ENCODE measurements around the gene RPS16. TPM values are rescaled to one million over a fixed set of nuclear protein-coding genes. Genes with fewer than 3 reads are reported as not detected.

RPS16 gene
- total and polyA plus RNA-seq, 9 of the 15 experiments (the other 6 are each of a cell fraction or from before 2014, with no cell fraction given) = 82.6 to 3,671 (median 2,204) TPM

DNA sequence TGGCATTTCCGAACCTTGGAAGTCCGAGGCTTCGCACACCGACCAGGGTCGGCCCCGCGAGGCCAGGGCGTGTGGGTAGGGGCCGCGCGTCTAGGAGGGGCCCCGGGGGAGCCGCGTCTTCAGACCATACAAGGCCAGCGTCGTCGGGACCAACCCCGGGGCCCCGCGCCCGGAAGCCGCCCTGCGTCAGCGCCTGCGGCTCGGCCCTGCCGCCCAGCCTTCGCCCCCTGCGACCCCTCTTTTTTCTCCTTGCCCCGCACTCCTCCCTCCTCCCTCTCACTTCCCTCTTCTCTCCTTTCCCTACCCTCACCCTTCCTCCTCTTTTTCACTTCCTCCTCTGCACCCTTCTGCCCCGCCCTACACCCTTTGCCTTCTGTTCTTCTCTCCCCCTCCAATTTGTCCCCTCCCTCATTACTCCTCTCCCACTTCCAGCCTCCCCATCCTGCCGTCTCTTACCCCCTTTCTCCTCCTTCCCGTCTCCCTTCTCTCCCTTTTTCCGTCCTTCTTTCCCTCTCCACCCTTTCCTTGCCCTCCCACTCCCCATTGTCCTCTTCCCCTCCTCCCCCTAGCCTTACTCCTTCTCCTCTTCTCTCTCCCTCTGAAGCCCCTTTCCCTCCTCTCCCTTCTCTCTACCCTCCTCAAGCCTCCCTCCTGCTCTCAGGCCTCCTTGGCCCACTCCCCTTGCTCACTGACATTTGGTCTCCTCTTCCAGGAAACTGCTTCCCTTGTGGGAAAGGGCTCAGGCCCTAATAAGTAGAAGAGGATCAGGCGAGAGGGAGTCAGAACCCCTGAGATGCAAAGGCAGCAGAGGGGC lies 25.5 kb downstream of the RPS16 start (continued):
- TF ChIP-seq, protein P1, sequence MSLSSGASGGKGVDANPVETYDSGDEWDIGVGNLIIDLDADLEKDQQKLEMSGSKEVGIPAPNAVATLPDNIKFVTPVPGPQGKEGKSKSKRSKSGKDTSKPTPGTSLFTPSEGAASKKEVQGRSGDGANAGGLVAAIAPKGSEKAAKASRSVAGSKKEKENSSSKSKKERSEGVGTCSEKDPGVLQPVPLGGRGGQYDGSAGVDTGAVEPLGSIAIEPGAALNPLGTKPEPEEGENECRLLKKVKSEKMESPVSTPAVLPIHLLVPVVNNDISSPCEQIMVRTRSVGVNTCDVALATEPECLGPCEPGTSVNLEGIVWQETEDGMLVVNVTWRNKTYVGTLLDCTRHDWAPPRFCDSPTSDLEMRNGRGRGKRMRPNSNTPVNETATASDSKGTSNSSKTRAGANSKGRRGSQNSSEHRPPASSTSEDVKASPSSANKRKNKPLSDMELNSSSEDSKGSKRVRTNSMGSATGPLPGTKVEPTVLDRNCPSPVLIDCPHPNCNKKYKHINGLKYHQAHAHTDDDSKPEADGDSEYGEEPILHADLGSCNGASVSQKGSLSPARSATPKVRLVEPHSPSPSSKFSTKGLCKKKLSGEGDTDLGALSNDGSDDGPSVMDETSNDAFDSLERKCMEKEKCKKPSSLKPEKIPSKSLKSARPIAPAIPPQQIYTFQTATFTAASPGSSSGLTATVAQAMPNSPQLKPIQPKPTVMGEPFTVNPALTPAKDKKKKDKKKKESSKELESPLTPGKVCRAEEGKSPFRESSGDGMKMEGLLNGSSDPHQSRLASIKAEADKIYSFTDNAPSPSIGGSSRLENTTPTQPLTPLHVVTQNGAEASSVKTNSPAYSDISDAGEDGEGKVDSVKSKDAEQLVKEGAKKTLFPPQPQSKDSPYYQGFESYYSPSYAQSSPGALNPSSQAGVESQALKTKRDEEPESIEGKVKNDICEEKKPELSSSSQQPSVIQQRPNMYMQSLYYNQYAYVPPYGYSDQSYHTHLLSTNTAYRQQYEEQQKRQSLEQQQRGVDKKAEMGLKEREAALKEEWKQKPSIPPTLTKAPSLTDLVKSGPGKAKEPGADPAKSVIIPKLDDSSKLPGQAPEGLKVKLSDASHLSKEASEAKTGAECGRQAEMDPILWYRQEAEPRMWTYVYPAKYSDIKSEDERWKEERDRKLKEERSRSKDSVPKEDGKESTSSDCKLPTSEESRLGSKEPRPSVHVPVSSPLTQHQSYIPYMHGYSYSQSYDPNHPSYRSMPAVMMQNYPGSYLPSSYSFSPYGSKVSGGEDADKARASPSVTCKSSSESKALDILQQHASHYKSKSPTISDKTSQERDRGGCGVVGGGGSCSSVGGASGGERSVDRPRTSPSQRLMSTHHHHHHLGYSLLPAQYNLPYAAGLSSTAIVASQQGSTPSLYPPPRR (CRISPR knock-in tag; IDR thresholded peaks at IDR 0.05; ENCODE audit: borderline replicate concordance) = no peak
- 0 out of 4 replicates have a peak, but pooled peaks of 1 of the 2 experiments have one; percentile 17 for TF ChIP-seq FOXA3 (CRISPR knock-in tag; conservative IDR thresholded peaks at IDR 0.05 in 1 of 2, IDR thresholded peaks at IDR 0.05 in 1 of 2)
- no peak for TF ChIP-seq GTF2F1 (IDR thresholded peaks at IDR 0.05; ENCODE audit: low read depth, low read length)
- 0 out of 2 replicates have a peak, but pooled peaks have one; percentile 47 for TF ChIP-seq ZNF175 (CRISPR knock-in tag; IDR thresholded peaks at IDR 0.05; ENCODE audit: low read depth)
- no peak; the same call in 1 of the 2 replicates for TF ChIP-seq POLR2AphosphoS5 (IDR thresholded peaks at IDR 0.05; ENCODE audit: control insufficient read depth, insufficient read depth, low read depth, low read length)
- TF ChIP-seq SRSF1 (IDR thresholded peaks at IDR 0.05; ENCODE audit: low read depth, low read length) = no peak
- no peak for TF ChIP-seq MXI1 (IDR thresholded peaks at IDR 0.05; ENCODE audit: low read depth, low read length)
- 0 out of 2 replicates have a peak, but pooled peaks have one; percentile 25 for TF ChIP-seq THRAP3 (IDR thresholded peaks at IDR 0.05; ENCODE audit: borderline replicate concordance)
- TF ChIP-seq ZNF77 (CRISPR knock-in tag; IDR thresholded peaks at IDR 0.05) = no peak
- TF ChIP-seq GTF2E2 (tag; IDR thresholded peaks at IDR 0.05) = no peak
- no peak for TF ChIP-seq ZNF12 (CRISPR knock-in tag; IDR thresholded peaks at IDR 0.05)
- TF ChIP-seq ZNF584 (CRISPR knock-in tag; IDR thresholded peaks at IDR 0.05; ENCODE audit: low read depth) = no peak
- no peak for TF ChIP-seq NFIX (CRISPR knock-in tag; IDR thresholded peaks at IDR 0.05; ENCODE audit: low read depth)

All from K562 (cell line).